Duodenal mucosa (tissue), 2 donors: ENCODE measurements around the gene TMEM238L.

Source experiments
- H3K27ac ChIP-seq: one replicate; pipeline ENCODE4 v1.7.0; 2013; ENCODE audit warnings: low read depth, low read length
- H3K27me3 ChIP-seq, 2 donors: one replicate each; pipeline ENCODE4 v1.7.0; 2013; ENCODE audit warnings: low read length in 2 of 2, control low read depth in 1 of 2; ENCODE audit not compliant: insufficient read depth in 2 of 2, control insufficient read depth in 1 of 2
- H3K36me3 ChIP-seq, 2 donors: one replicate each; pipeline ENCODE4 v1.7.0; 2013; ENCODE audit warnings: low read length in 2 of 2, control low read depth in 1 of 2; ENCODE audit not compliant: insufficient read depth in 2 of 2, control insufficient read depth in 1 of 2
- H3K4me1 ChIP-seq, 2 donors: one replicate each; pipeline ENCODE4 v1.7.0; 2013; ENCODE audit warnings: low read length in 2 of 2, control low read depth in 1 of 2; ENCODE audit not compliant: insufficient read depth in 2 of 2, control insufficient read depth in 1 of 2
- H3K4me3 ChIP-seq, 2 donors: one replicate each; pipeline ENCODE4 v1.7.0; 2013; ENCODE audit warnings: low read length in 2 of 2, low read depth in 1 of 2
- H3K9ac ChIP-seq, 2 donors: one replicate each; pipeline ENCODE4 v1.7.0; 2013; ENCODE audit warnings: low read length in 2 of 2, low read depth in 1 of 2
- H3K9me3 ChIP-seq, 2 donors: one replicate each; pipeline ENCODE4 v1.7.0; 2013; ENCODE audit warnings: low read length in 2 of 2, control low read depth in 1 of 2; ENCODE audit not compliant: control insufficient read depth in 1 of 2

The TMEM238L gene

GRCh38 chr17:10754109-10754508 is 49.8 kb downstream of the TMEM238L start:
- no peaks in the 10 kb centered on the region for H3K27me3 ChIP-seq
- H3K4me1 ChIP-seq: no peaks in the 10 kb centered on the region
- H3K36me3 ChIP-seq: peaks cover 0 to 3% of the 10 kb centered on the region in 2 donors
- H3K27ac ChIP-seq: no peak overlapping the region
- H3K4me3 ChIP-seq: no peak overlapping the region
- no peaks in the 10 kb centered on the region for H3K9me3 ChIP-seq
- H3K9ac ChIP-seq: no peak overlapping the region

GRCh38 chr17:10752696-10753095 is 51.2 kb downstream of the TMEM238L start:
- Histone ChIP-seq H3K4me1 (no peaks in the 10 kb centered on the region), H3K27ac (no peak overlapping the region), H3K9me3 (no peaks in the 10 kb centered on the region), H3K4me3 (no peak overlapping the region), H3K27me3 (no peaks in the 10 kb centered on the region), H3K36me3 (peaks cover 0 to 3% of the 10 kb centered on the region in 2 donors), H3K9ac (no peak overlapping the region)

GRCh38 chr17:10751563-10751962 is 52.3 kb downstream of the TMEM238L start:
- no peak overlapping the region for H3K27ac ChIP-seq
- H3K9ac ChIP-seq: no peak overlapping the region
- no peaks in the 10 kb centered on the region for H3K9me3 ChIP-seq
- no peaks in the 10 kb centered on the region for H3K4me1 ChIP-seq
- H3K27me3 ChIP-seq: no peaks in the 10 kb centered on the region
- H3K4me3 ChIP-seq: no peak overlapping the region
- H3K36me3 ChIP-seq: peaks cover 0 to 3% of the 10 kb centered on the region in 2 donors

GRCh38 chr17:10750210-10750609 is 53.7 kb downstream of the TMEM238L start:
- Histone ChIP-seq H3K9me3 (no peaks in the 10 kb centered on the region), H3K4me3 (no peak overlapping the region), H3K4me1 (peaks cover 2 to 4% of the 10 kb centered on the region in 2 donors), H3K36me3 (no peaks in the 10 kb centered on the region), H3K9ac (no peak overlapping the region), H3K27ac (no peak overlapping the region), H3K27me3 (no peaks in the 10 kb centered on the region)

- H3K27me3 ChIP-seq: no peaks in the 10 kb centered on the region
- no peak overlapping the region for H3K27ac ChIP-seq
- H3K36me3 ChIP-seq: no peaks in the 10 kb centered on the region
Observed at GRCh38 chr17:10748531-10749181, 55.2 kb downstream of the TMEM238L start.

GRCh38 chr17:10745231-10745630 is 58.7 kb downstream of the TMEM238L start:
- Histone ChIP-seq H3K27ac (no peak overlapping the region), H3K27me3 (no peaks in the 10 kb centered on the region), H3K9me3 (no peaks in the 10 kb centered on the region), H3K4me3 (no peak overlapping the region), H3K9ac (no peak overlapping the region), H3K4me1 (peaks cover 8 to 18% of the 10 kb centered on the region in 2 donors), H3K36me3 (no peaks in the 10 kb centered on the region)

More at GRCh38 chr17:10748531-10749181, 55.2 kb downstream of the TMEM238L start:
- peaks cover 8 to 14% of the 10 kb centered on the region in 2 donors for H3K4me1 ChIP-seq
- H3K9me3 ChIP-seq: no peaks in the 10 kb centered on the region
- H3K4me3 ChIP-seq: no peak overlapping the region
- no peak overlapping the region for H3K9ac ChIP-seq
